SK-N-SH (cell line): ENCODE measurements around the gene ETNK2. TPM values are rescaled to one million over a fixed set of nuclear protein-coding genes. Genes with fewer than 3 reads are reported as not detected.

Experiments
- CTCF ChIA-PET: fragments of 300-600, 350-600 bp; formaldehyde crosslinking; extraction: SDS; loops from one replicate; lab custom pipeline; 2021; lab: Yijun Ruan, JAX
- POLR2A ChIA-PET: fragments of 350-600 bp; sonication (Branson Sonifier 250); formaldehyde crosslinking; extraction: SDS; loops from one replicate; lab custom pipeline; 2020; ENCODE audit warnings: antibody characterized with exemption, inconsistent platforms; lab: Yijun Ruan, JAX
- DNase-seq: peaks from one replicate; pipeline ENCODE4 v3.0.0; 2012
- H2AFZ ChIP-seq: fragments of 200-600 bp; sonication (generic); 2 replicates; pipeline ENCODE4 v1.8.1; 2016; ENCODE audit warnings: antibody characterized with exemption, mild to moderate bottlenecking, low read depth
- H3F3A ChIP-seq: fragments of 200-600 bp; sonication (generic); replicated peaks from 2 replicates; pipeline ENCODE3; 2016; ENCODE audit warnings: antibody characterized with exemption, mild to moderate bottlenecking; ENCODE audit not compliant: insufficient read depth
- H3K27ac ChIP-seq, 2 experiments: fragments of 200-500 bp in 1 of 2; fragments of 200-600 bp in 1 of 2; sonication (Bioruptor generic) in 1 of 2; sonication (generic), shearing (Covaris generic) in 1 of 2; 2 replicates each; pipeline versions ENCODE4 v1.5.1 to v1.6.1; 2014 to 2016; ENCODE audit warnings: low read depth in 2 of 2, inconsistent platforms in 1 of 2, low read length in 1 of 2, mild to moderate bottlenecking in 1 of 2, mixed read lengths in 1 of 2
- H3K27me3 ChIP-seq: fragments of 200-600 bp; sonication (generic), shearing (Covaris generic); 2 replicates; pipeline ENCODE4 v1.6.1; 2016; ENCODE audit warnings: mixed run types; ENCODE audit not compliant: insufficient read depth
- H3K36me3 ChIP-seq, 2 experiments: fragments of 200-500 bp in 1 of 2; fragments of 200-600 bp in 1 of 2; sonication (Bioruptor generic) in 1 of 2; sonication (generic) in 1 of 2; replicated peaks in 1 of 2; 2 replicates each; pipeline versions ENCODE3 to v1.5.1; 2014 to 2016; ENCODE audit warnings: low read length in 1 of 2, mild to moderate bottlenecking in 1 of 2; ENCODE audit not compliant: insufficient read depth in 2 of 2, control insufficient read depth in 1 of 2
- H3K4me1 ChIP-seq, 2 experiments: fragments of 200-500 bp in 1 of 2; fragments of 200-600 bp in 1 of 2; sonication (Bioruptor generic) in 1 of 2; sonication (generic), shearing (Covaris generic) in 1 of 2; 2 replicates each; pipeline versions ENCODE4 v1.5.1 to v1.6.1; 2014 to 2016; ENCODE audit warnings: low read depth in 1 of 2, low read length in 1 of 2, mixed run types in 1 of 2; ENCODE audit not compliant: insufficient read depth in 2 of 2, control insufficient read depth in 1 of 2
- H3K4me2 ChIP-seq: fragments of 200-600 bp; sonication (generic), shearing (Covaris generic); 2 replicates; pipeline ENCODE4 v1.6.1; 2017; ENCODE audit warnings: mixed run types
- H3K4me3 ChIP-seq, 2 experiments: fragments of 200-500 bp in 1 of 2; fragments of 200-600 bp in 1 of 2; sonication (Bioruptor generic) in 1 of 2; sonication (generic), shearing (Covaris generic) in 1 of 2; 2 replicates each; pipeline versions ENCODE4 v1.5.1 to v1.8.1; 2014 to 2016; ENCODE audit warnings: low read depth in 2 of 2, inconsistent platforms in 1 of 2, low read length in 1 of 2, mild to moderate bottlenecking in 1 of 2, mixed read lengths in 1 of 2, moderate library complexity in 1 of 2
- H3K79me2 ChIP-seq: fragments of 200-600 bp; sonication (generic); 2 replicates; pipeline ENCODE4 v1.8.1; 2017; ENCODE audit warnings: mild to moderate bottlenecking; ENCODE audit not compliant: insufficient read depth
- H3K9ac ChIP-seq: fragments of 200-600 bp; sonication (generic); 2 replicates; pipeline ENCODE4 v1.6.1; 2017; ENCODE audit warnings: mixed run types
- H3K9me2 ChIP-seq: fragments of 200-600 bp; sonication (generic); 2 replicates; pipeline ENCODE4 v1.6.1; 2017; ENCODE audit warnings: mixed run types
- H3K9me3 ChIP-seq: fragments of 200-600 bp; sonication (generic); 2 replicates; pipeline ENCODE4 v1.6.1; 2017; ENCODE audit warnings: mixed run types, mild to moderate bottlenecking, moderate library complexity
- H4K20me1 ChIP-seq: fragments of 200-600 bp; sonication (generic); 2 replicates; pipeline ENCODE4 v1.6.1; 2017; ENCODE audit warnings: mild to moderate bottlenecking, mixed run types; ENCODE audit not compliant: insufficient read depth
- CHD2 ChIP-seq: fragments of 150-350 bp; IDR thresholded peaks from 2 replicates; pipeline ENCODE4 v1.6.1; 2018; ENCODE audit warnings: low read length; ENCODE audit not compliant: partially characterized antibody
- EZH2phosphoT487 ChIP-seq: fragments of 200-600 bp; sonication (generic); IDR thresholded peaks from 2 replicates; pipeline ENCODE4 v1.6.1; 2017; ENCODE audit warnings: low read depth, mixed run types, mild to moderate bottlenecking, antibody characterized with exemption, moderate library complexity, borderline replicate concordance
- FOXJ3 ChIP-seq: sonication (generic); formaldehyde crosslinking; IDR thresholded peaks from 2 replicates; pipeline ENCODE4 v1.5.1; 2020; ENCODE audit warnings: mild to moderate bottlenecking, missing genetic modification reagents
- IRF3 ChIP-seq: fragments of 150-350 bp; IDR thresholded peaks from 2 replicates; pipeline ENCODE4 v1.6.1; 2016; ENCODE audit warnings: mild to moderate bottlenecking, low read depth, low read length
- MEF2A ChIP-seq: IDR thresholded peaks from 2 replicates; pipeline ENCODE4 v1.4.0; 2012; ENCODE audit warnings: low read depth, borderline replicate concordance
- MXI1 ChIP-seq: IDR thresholded peaks from 2 replicates; pipeline ENCODE4 v1.6.1; 2012; ENCODE audit warnings: mild to moderate bottlenecking, low read depth, low read length, improper control_type of control experiment
- NRF1 ChIP-seq: IDR thresholded peaks from 2 replicates; pipeline ENCODE4 v1.6.1; 2012; ENCODE audit warnings: low read depth, mild to moderate bottlenecking, low read length
- RAD21 ChIP-seq: IDR thresholded peaks from 2 replicates; pipeline ENCODE4 v1.6.1; 2012; ENCODE audit warnings: mild to moderate bottlenecking, low read length
- SMC3 ChIP-seq: IDR thresholded peaks from 2 replicates; pipeline ENCODE4 v1.6.1; 2012; ENCODE audit warnings: low read depth, low read length, improper control_type of control experiment
- TCF12 ChIP-seq: IDR thresholded peaks from 2 replicates; pipeline ENCODE4 v1.4.0; 2012
- WGBS: methylation state at CpG from one replicate; pipeline ENCODE4 v1.1.6; 2017; ENCODE audit warnings: low lambda C conversion rate; 5-methylcytosine and 5-hydroxymethylcytosine counted together
- polyA plus RNA-seq, 3 experiments: library from polyadenylated mRNA; depleted of rRNA; stranded (reverse); fragments of >200 nt; gene quantifications; 2 replicates each; pipeline ENCODE4 v1.2.3, GENCODE V29; 2012

The ETNK2 gene
- polyA plus RNA-seq, 1 of the 3 experiments (the other 2 are of a cell fraction) = 16.1 TPM

- Histone ChIP-seq H4K20me1 (no peaks in the 10 kb centered on the region), H3K9me2 (no peaks in the 10 kb centered on the region), H3K4me3 (no peak overlapping the region), H3K27ac (no peak overlapping the region), H3K9me3 (no peaks in the 10 kb centered on the region), H3K4me2 (no peak overlapping the region), H3K9ac (no peak overlapping the region), H3K79me2 (no peaks in the 10 kb centered on the region), H3F3A (no peaks in the 10 kb centered on the region), H3K27me3 (no peaks in the 10 kb centered on the region), H3K4me1 (no peaks in the 10 kb centered on the region), H3K36me3 (no peaks in the 10 kb centered on the region), H2AFZ (no peak overlapping the region)
- no peak for DNase-seq
- TF ChIP-seq RAD21 (no peak), MEF2A (no peak), EZH2phosphoT487 (no peak), IRF3 (no peak)
- 94% methylated on average over 4 of the region's 4 CpGs for WGBS
- ChIA-PET POLR2A (no interaction called here), CTCF (interaction anchor here (1.0 to 2.0 kb wide), 3 partner anchors 10 to 15 kb away, joined by 3 to 5 read pairs (median 5); no protein-coding TSS in a partner anchor)
Observed at GRCh38 chr1:204114606-204115005, 37.2 kb downstream of the ETNK2 start.

GRCh38 chr1:204113896-204114295, 37.9 kb downstream of the ETNK2 start:
- CTCF ChIA-PET = interaction anchor here (1.0 to 2.0 kb wide), 3 partner anchors 10 to 16 kb away, joined by 3 to 5 read pairs (median 5); no protein-coding TSS in a partner anchor
- H2AFZ ChIP-seq = no peak overlapping the region
- no peak overlapping the region for H3K4me3 ChIP-seq
- no peaks in the 10 kb centered on the region for H3K4me1 ChIP-seq
- no peak overlapping the region for H3K9ac ChIP-seq
- no peaks in the 10 kb centered on the region for H3K79me2 ChIP-seq
- no peak for TF ChIP-seq FOXJ3
- TF ChIP-seq MXI1 = no peak
- no peak for TF ChIP-seq TCF12
- TF ChIP-seq SMC3 = no peak
- no peak for TF ChIP-seq CHD2
- no peak for TF ChIP-seq NRF1
- no peak for TF ChIP-seq RAD21
- no peaks in the 10 kb centered on the region for H3K36me3 ChIP-seq
- no peak for DNase-seq
- no peaks in the 10 kb centered on the region for H3F3A ChIP-seq
- no peaks in the 10 kb centered on the region for H3K9me3 ChIP-seq
- no peak overlapping the region for H3K4me2 ChIP-seq
- 8% methylated on average over 1 of the region's 1 CpG for WGBS
- POLR2A ChIA-PET = no interaction called here
- no peak overlapping the region for H3K27ac ChIP-seq
- H3K27me3 ChIP-seq = no peaks in the 10 kb centered on the region
- H3K9me2 ChIP-seq = no peaks in the 10 kb centered on the region
- H4K20me1 ChIP-seq = no peaks in the 10 kb centered on the region
